ENCODE results near the gene NOL9. TPM values are rescaled to one million over a fixed set of nuclear protein-coding genes. Genes with fewer than 3 reads are reported as not detected.

The NOL9 gene
- total and polyA plus RNA-seq, 2 donors (not counting 3 experiments of a cell fraction or from before 2014, with no cell fraction given): 14.1 to 42.9 TPM

GRCh38 chr1:6596351-6596750 is 42.0 kb upstream of the NOL9 start:
- H3K4me2 ChIP-seq (ENCODE audit: insufficient read depth, low read length): no peak overlapping the region
- H4K20me1 ChIP-seq (replicated peaks; ENCODE audit: control insufficient read depth, extremely low read depth, insufficient read depth, low read length): no peaks in the 10 kb centered on the region
- H3K9ac ChIP-seq (replicated peaks; ENCODE audit: extremely low read depth, insufficient read depth, low read length): no peak overlapping the region
- ChIA-PET POLR2A (no interaction called here), CTCF (interaction anchor here (1.4 kb wide), 1 partner anchor 50 kb away, joined by 5 read pairs; no protein-coding TSS in a partner anchor)
- intact Hi-C loops (cut with micrococcal nuclease) (no loop called here), dilution Hi-C loops (cut with MboI; ENCODE audit: extremely low pct_ligation_motif_present, low sequenced_read_pairs) (no loop called here)
- no TSS peak for BruUV-seq (replicated peaks)
- H3K9me3 ChIP-seq (replicated peaks; ENCODE audit: control insufficient read depth, insufficient read depth, low read length): no peaks in the 10 kb centered on the region
- DNase-seq (ENCODE audit: low read depth, low spot score) (no peak), FAIRE-seq (no peak)
- no peak overlapping the region for H2AFZ ChIP-seq (ENCODE audit: low read depth, low read length)
- H3K27ac ChIP-seq (ENCODE audit: insufficient read depth, low read depth, low read length): no peak overlapping the region
- peaks cover 47% of the 10 kb centered on the region for H3K79me2 ChIP-seq (ENCODE audit: control insufficient read depth, insufficient read depth, low read length)
- H3K4me1 ChIP-seq (ENCODE audit: control insufficient read depth, extremely low read depth, insufficient read depth, low read length): peaks cover 6% of the 10 kb centered on the region
- peaks cover 6 to 45% of the 10 kb centered on the region in 2 experiments for H3K36me3 ChIP-seq (ENCODE audit: control insufficient read depth in 2 of 2, extremely low read depth in 1 of 2, insufficient read depth in 2 of 2, low read length in 2 of 2)
- no peaks in the 10 kb centered on the region for H3K9me1 ChIP-seq (replicated peaks; ENCODE audit: control insufficient read depth, extremely low read depth, insufficient read depth, low read length)
- H3K4me3 ChIP-seq (replicated peaks in 1 of 3; ENCODE audit: insufficient read depth in 1 of 3, low read depth in 1 of 3, low read length in 3 of 3): no peak overlapping the region
- no peaks in the 10 kb centered on the region for H3K27me3 ChIP-seq (ENCODE audit: control insufficient read depth in 2 of 2, insufficient read depth in 2 of 2, low read length in 2 of 2)
- no peak for TF ChIP-seq EZH2 (IDR thresholded peaks at IDR 0.05; ENCODE audit: borderline replicate concordance, low read depth, low read length, severe bottlenecking)
- no peak for TF ChIP-seq JUN (IDR thresholded peaks at IDR 0.05; ENCODE audit: borderline replicate concordance, insufficient read depth, insufficient read length, low read depth)
- no peak for TF ChIP-seq POLR2A (IDR thresholded peaks at IDR 0.05; ENCODE audit: low read depth, low read length)
- no peak for TF ChIP-seq FOS (IDR thresholded peaks at IDR 0.05; ENCODE audit: borderline replicate concordance, insufficient read depth, low read length)
- no peak for TF ChIP-seq MAX (IDR thresholded peaks at IDR 0.05; ENCODE audit: insufficient read depth, insufficient read length)
- no peak for TF ChIP-seq CTCF (IDR thresholded peaks at IDR 0.05; ENCODE audit: extremely low read depth in 1 of 2, insufficient read depth in 1 of 2, low read depth in 1 of 2, low read length in 2 of 2)

All from endothelial cell of umbilical vein (primary cell).